Adrenal gland (tissue), 5 donors: ENCODE measurements around the gene AP2A2.

ENCODE experiments used
- POLR2A ChIP-seq, 2 donors: fragments of 450-650 bp; IDR thresholded peaks; one replicate each; pipeline ENCODE4 v1.6.1; 2017; ENCODE audit warnings: antibody characterized with exemption in 2 of 2, mild to moderate bottlenecking in 2 of 2, moderate library complexity in 1 of 2
- TF ChIP-seq, protein P1 (sequence below), 6 experiments: fragments of 450-650 bp in 4 of 6; fragments of 200-600 bp in 2 of 6; sonication (generic) in 1 of 6; IDR thresholded peaks; 1 replicate in 5 of 6; 2 replicates in 1 of 6; pipeline versions ENCODE4 v1.5.1 to v1.8.0; 2016 to 2021; ENCODE audit warnings: antibody characterized with exemption in 6 of 6, mild to moderate bottlenecking in 2 of 6, moderate library complexity in 1 of 6
- donor health status: DM: no; HTN: no; CAD: no.

- no peak for TF ChIP-seq POLR2A (IDR thresholded peaks at IDR 0.05)
- TF ChIP-seq, protein P1, sequence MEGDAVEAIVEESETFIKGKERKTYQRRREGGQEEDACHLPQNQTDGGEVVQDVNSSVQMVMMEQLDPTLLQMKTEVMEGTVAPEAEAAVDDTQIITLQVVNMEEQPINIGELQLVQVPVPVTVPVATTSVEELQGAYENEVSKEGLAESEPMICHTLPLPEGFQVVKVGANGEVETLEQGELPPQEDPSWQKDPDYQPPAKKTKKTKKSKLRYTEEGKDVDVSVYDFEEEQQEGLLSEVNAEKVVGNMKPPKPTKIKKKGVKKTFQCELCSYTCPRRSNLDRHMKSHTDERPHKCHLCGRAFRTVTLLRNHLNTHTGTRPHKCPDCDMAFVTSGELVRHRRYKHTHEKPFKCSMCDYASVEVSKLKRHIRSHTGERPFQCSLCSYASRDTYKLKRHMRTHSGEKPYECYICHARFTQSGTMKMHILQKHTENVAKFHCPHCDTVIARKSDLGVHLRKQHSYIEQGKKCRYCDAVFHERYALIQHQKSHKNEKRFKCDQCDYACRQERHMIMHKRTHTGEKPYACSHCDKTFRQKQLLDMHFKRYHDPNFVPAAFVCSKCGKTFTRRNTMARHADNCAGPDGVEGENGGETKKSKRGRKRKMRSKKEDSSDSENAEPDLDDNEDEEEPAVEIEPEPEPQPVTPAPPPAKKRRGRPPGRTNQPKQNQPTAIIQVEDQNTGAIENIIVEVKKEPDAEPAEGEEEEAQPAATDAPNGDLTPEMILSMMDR (IDR thresholded peaks at IDR 0.05) = no peak
Observed at GRCh38 chr11:1052133-1053011, 126.7 kb downstream of the AP2A2 start.
